GM10266 (cell line): ENCODE data around the gene CNOT6L.
"Not testable (repeated sequence)": the region's sequence is repeated elsewhere in the genome, so short reads cannot be mapped to it uniquely, and the experiment has no call there.

Source experiments
- DNase-seq: peaks from one replicate; pipeline ENCODE4 v3.0.0; 2012; ENCODE audit errors: extremely low spot score
- CTCF ChIP-seq: IDR thresholded peaks from 2 replicates; pipeline ENCODE4 v1.5.1; 2012; ENCODE audit warnings: mild to moderate bottlenecking, low read depth; ENCODE audit not compliant: control insufficient read depth, insufficient read depth; ENCODE audit errors: missing control alignments

The CNOT6L gene

DNA sequence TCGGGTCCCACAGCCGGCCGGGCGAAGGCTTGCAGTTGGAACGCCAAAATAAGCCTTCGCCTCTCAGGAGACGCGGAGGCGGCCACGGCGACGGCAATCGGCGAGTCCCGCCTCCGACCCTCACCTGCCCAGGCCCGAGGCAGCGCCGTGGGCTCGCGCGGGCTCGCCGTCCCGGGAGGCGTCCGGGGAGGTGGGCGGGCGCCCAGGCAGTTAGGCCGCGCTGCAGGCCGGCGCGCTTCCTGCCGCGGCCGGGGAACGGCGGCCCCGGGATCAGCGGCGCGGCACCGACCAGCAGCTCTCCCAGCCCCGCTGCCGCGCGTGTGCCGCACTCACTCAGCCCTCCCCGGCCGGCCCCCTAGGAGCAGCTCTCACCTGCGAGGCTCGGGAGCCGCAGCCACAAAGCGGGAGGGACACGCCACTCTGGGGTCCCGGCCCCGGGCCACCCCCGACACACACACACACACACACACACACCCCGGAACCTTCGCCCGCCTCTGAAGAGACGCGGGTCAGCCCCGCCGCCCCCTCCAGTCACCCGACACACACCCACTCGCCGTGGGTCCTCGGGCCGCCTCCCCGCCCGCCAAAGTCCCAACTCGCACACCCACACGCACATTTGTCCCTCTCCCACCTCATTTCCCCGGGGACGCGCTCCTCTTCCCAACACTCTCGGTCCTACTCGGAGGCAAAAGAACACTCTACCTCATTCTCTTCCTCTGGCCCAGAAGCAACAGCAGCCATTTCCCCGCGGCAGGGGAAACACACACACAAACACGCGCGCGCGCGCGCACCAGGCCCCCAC is at the start of gene CNOT6L:
Gene CNOT6L (minus strand): TSS at position 767 of the 802 bp plus-strand sequence. CDS start 60 bp downstream, at position 707.
- TF ChIP-seq CTCF: no peak

DNA sequence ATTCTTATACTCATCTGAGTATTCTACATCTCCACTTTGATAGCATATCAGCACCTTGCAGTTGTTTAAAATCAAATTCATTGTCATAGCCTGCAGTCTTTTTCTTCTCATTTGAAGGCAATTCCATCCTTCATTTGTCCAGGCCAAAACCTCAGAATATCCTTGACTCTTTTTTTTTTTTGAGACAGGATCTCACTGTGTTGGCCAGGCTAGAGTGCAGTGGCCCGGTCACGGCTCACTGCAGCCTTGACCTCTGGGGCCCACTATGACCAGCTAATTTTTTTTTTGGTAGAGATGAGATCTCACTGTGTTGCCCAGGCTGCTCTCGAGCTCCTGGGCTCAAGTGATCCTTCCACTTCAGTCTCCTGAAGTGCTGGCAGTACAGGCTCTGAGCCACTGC is 46.1 kb upstream of the CNOT6L start:
- no peak for DNase-seq
- TF ChIP-seq CTCF: no peak

More for the DNA sequence above, at the start of gene CNOT6L:
- DNase-seq: peak; percentile 72

DNA sequence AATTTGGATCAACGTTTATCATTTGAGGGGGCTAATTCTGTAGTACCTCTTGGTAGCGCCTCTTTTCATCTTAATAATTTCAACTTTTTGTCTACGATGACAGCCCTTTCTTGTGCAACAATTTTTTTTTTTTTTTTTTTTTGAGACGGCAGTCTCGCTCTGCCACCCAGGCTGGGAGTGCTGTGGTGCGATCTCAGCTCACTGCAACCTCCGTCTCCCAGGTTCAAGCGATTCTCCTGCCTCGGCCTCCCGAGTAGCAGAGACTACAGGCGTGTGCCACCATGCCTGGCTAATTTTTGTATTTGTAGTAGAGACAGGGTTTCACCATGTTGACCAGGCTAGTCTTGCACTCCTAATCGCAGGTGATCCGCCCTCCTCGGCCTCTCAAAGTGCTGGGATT is 44.2 kb upstream of the CNOT6L start:
- DNase-seq: not testable (repeated sequence)

- DNase-seq: peak; percentile 63
- peak; percentile 34 for TF ChIP-seq CTCF
Measured at GRCh38 chr4:77862478-77863216, 43.5 kb upstream of the CNOT6L start, which contains the start of gene MRPL1. Gene MRPL1 (plus strand): TSS chr4:77862830. CDS start chr4:77862849, 19 bp downstream.

GRCh38 chr4:77861495-77861894 is 42.3 kb upstream of the CNOT6L start:
- no peak for TF ChIP-seq CTCF
- DNase-seq: no peak

- no peak for DNase-seq
- no peak for TF ChIP-seq CTCF
Measured at GRCh38 chr4:77859256-77859655, 40.1 kb upstream of the CNOT6L start.

DNA sequence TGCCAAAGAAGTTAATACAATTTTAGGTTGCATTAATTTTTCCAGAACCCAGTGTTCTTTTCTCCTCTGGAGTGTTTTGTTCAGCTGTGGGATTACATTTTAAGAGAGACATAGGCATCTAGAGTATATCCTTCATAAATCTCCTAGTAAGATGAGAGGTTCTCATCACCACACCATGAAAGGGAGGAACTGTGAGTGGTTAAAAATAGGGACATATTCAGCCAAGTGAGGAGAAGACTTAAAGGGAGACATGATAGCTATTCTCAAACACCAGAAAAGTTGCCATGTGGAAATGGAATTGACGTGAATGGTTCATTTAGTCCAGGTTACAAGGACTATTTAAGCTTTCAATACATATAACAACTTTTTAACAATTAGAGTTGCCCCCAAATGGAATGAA is 37.0 kb upstream of the CNOT6L start:
- TF ChIP-seq CTCF: no peak
- no peak for DNase-seq
